HepG2 (cell line): ENCODE results near the gene NDUFS2. TPM values are rescaled to one million over a fixed set of nuclear protein-coding genes. Genes with fewer than 3 reads are reported as not detected.

Experiments
- BRD4 ChIP-seq: sonication (generic); formaldehyde crosslinking; IDR thresholded peaks from 2 replicates; pipeline ENCODE4 v1.4.0; 2020; ENCODE audit warnings: missing genetic modification reagents
- EHMT2 ChIP-seq: fragments of 200-600 bp; sonication (generic); IDR thresholded peaks from 2 replicates; pipeline ENCODE4 v1.7.0; 2017; ENCODE audit warnings: antibody characterized with exemption, low read depth, low read length, borderline replicate concordance
- FLYWCH1 ChIP-seq: sonication (generic); formaldehyde crosslinking; IDR thresholded peaks from 2 replicates; pipeline ENCODE4 v1.8.1; 2023; ENCODE audit warnings: mild to moderate bottlenecking, missing genetic modification reagents
- GABPA ChIP-seq, 2 experiments: IDR thresholded peaks; 2 replicates each; pipeline ENCODE4 v1.6.1; 2011 to 2016; ENCODE audit warnings: low read depth in 2 of 2, low read length in 1 of 2, missing biosample characterization in 1 of 2, missing genetic modification characterization in 1 of 2
- HIVEP1 ChIP-seq: sonication (generic); formaldehyde crosslinking; IDR thresholded peaks from 2 replicates; pipeline ENCODE4 v1.4.0; 2020; ENCODE audit warnings: mild to moderate bottlenecking, missing genetic modification reagents
- HNF4G ChIP-seq, 2 experiments: sonication (generic) in 1 of 2; formaldehyde crosslinking in 1 of 2; IDR thresholded peaks; 2 replicates each; pipeline versions ENCODE4 v1.4.0 to v1.6.1; 2011 to 2020; ENCODE audit warnings: borderline replicate concordance in 2 of 2, low read depth in 2 of 2, mild to moderate bottlenecking in 2 of 2, low read length in 1 of 2, missing genetic modification reagents in 1 of 2, moderate library complexity in 1 of 2
- MATR3 ChIP-seq: sonication (generic); formaldehyde crosslinking; IDR thresholded peaks from 2 replicates; pipeline ENCODE4 v1.4.0; 2020; ENCODE audit warnings: missing genetic modification reagents
- MAZ ChIP-seq, 2 experiments: sonication (generic) in 1 of 2; formaldehyde crosslinking in 1 of 2; IDR thresholded peaks; 2 replicates each; pipeline versions ENCODE4 v1.5.0 to v1.6.1; 2012 to 2020; ENCODE audit warnings: low read depth in 2 of 2, mild to moderate bottlenecking in 2 of 2, borderline replicate concordance in 1 of 2, improper control_type of control experiment in 1 of 2, low read length in 1 of 2, missing genetic modification reagents in 1 of 2, moderate library complexity in 1 of 2
- NFE2L1 ChIP-seq: sonication (generic); formaldehyde crosslinking; IDR thresholded peaks from 2 replicates; pipeline ENCODE4 v1.4.0; 2020; ENCODE audit warnings: missing genetic modification reagents, mild to moderate bottlenecking, borderline replicate concordance
- NKX3-1 ChIP-seq: sonication (generic); formaldehyde crosslinking; IDR thresholded peaks from 2 replicates; pipeline ENCODE4 v1.5.0; 2020; ENCODE audit warnings: missing genetic modification reagents
- ONECUT2 ChIP-seq: sonication (generic); formaldehyde crosslinking; IDR thresholded peaks from 2 replicates; pipeline ENCODE4 v1.4.0; 2020; ENCODE audit warnings: missing genetic modification reagents
- PAF1 ChIP-seq: IDR thresholded peaks from 2 replicates; pipeline ENCODE4 v1.6.1; 2016; ENCODE audit warnings: missing genetic modification reagents, missing compliant biosample characterization
- RFXANK ChIP-seq: IDR thresholded peaks from 2 replicates; pipeline ENCODE4 v1.6.1; 2016
- SALL2 ChIP-seq: sonication (generic); formaldehyde crosslinking; IDR thresholded peaks from 2 replicates; pipeline ENCODE4 v1.8.1; 2023; ENCODE audit warnings: mild to moderate bottlenecking, missing genetic modification reagents, inconsistent platforms
- SKI ChIP-seq: fragments of 450-650 bp; IDR thresholded peaks from one replicate; pipeline ENCODE4 v1.6.1; 2018; ENCODE audit warnings: mild to moderate bottlenecking; ENCODE audit not compliant: partially characterized antibody
- STAT5B ChIP-seq: sonication (generic); formaldehyde crosslinking; IDR thresholded peaks from 2 replicates; pipeline ENCODE4 v1.4.0; 2020; ENCODE audit warnings: missing genetic modification reagents
- TP53 ChIP-seq: sonication (generic); formaldehyde crosslinking; conservative IDR thresholded peaks from 2 replicates; pipeline ENCODE4 v1.4.0; 2020; ENCODE audit warnings: missing genetic modification reagents
- ZNF30 ChIP-seq: sonication (generic); formaldehyde crosslinking; IDR thresholded peaks from 2 replicates; pipeline ENCODE4 v1.5.0; 2020; ENCODE audit warnings: mild to moderate bottlenecking, missing genetic modification reagents
- ZNF350 ChIP-seq: sonication (generic); formaldehyde crosslinking; IDR thresholded peaks from 2 replicates; pipeline ENCODE4 v1.4.0; 2020; ENCODE audit warnings: mild to moderate bottlenecking, low read depth, missing genetic modification reagents, borderline replicate concordance
- ZNF383 ChIP-seq: sonication (generic); formaldehyde crosslinking; IDR thresholded peaks from 2 replicates; pipeline ENCODE4 v1.4.0; 2020; ENCODE audit warnings: missing genetic modification reagents, mild to moderate bottlenecking, borderline replicate concordance
- ZNF431 ChIP-seq: sonication (generic); formaldehyde crosslinking; IDR thresholded peaks from 2 replicates; pipeline ENCODE4 v1.9.0; 2022; ENCODE audit warnings: missing genetic modification reagents, low read depth, mild to moderate bottlenecking, borderline replicate concordance
- ZNF724P ChIP-seq: sonication (generic); formaldehyde crosslinking; IDR thresholded peaks from 2 replicates; pipeline ENCODE4 v1.8.0; 2022; ENCODE audit warnings: missing genetic modification reagents, borderline replicate concordance
- ZNF737 ChIP-seq: sonication (generic); formaldehyde crosslinking; IDR thresholded peaks from 2 replicates; pipeline ENCODE4 v1.5.0; 2020; ENCODE audit warnings: missing genetic modification reagents, mild to moderate bottlenecking, borderline replicate concordance
- polyA plus RNA-seq, 8 experiments: library from polyadenylated mRNA; depleted of rRNA in 3 of 8; stranded (reverse) in 7 of 8; unstranded in 1 of 8; fragments of >200 nt; fragmentation: Illumina TruSeq in 4 of 8; extraction: Trizol in 4 of 8; gene quantifications; 2 replicates each; pipeline versions ENCODE4 v1.2.1 to v1.2.3, GENCODE V29; 2011 to 2016; ENCODE audit warnings: low read depth in 4 of 8, missing spikeins in 1 of 8, mixed read lengths in 1 of 8; ENCODE audit not compliant: insufficient read depth in 1 of 8
- total RNA-seq, 5 experiments: library from RNA; depleted of rRNA; stranded (reverse); fragments of >200 nt; fragmentation: Illumina TruSeq; extraction: Trizol; gene quantifications; 2 replicates each; pipeline ENCODE4 v1.2.3, GENCODE V29; 2016; ENCODE audit warnings: low read depth in 1 of 5
- TF ChIP-seq, protein P1 (sequence below), 2 experiments: sonication (generic) in 1 of 2; formaldehyde crosslinking in 1 of 2; IDR thresholded peaks; 2 replicates each; pipeline versions ENCODE4 v1.6.1 to v1.9.0; 2014 to 2022; ENCODE audit warnings: antibody characterized with exemption in 1 of 2, borderline replicate concordance in 1 of 2, inconsistent platforms in 1 of 2, low read depth in 1 of 2, missing genetic modification reagents in 1 of 2

The NDUFS2 gene
- total and polyA plus RNA-seq, 2 of the 13 experiments (the other 11 are each of a cell fraction or from before 2014, with no cell fraction given) = 89.9 to 118 TPM

DNA sequence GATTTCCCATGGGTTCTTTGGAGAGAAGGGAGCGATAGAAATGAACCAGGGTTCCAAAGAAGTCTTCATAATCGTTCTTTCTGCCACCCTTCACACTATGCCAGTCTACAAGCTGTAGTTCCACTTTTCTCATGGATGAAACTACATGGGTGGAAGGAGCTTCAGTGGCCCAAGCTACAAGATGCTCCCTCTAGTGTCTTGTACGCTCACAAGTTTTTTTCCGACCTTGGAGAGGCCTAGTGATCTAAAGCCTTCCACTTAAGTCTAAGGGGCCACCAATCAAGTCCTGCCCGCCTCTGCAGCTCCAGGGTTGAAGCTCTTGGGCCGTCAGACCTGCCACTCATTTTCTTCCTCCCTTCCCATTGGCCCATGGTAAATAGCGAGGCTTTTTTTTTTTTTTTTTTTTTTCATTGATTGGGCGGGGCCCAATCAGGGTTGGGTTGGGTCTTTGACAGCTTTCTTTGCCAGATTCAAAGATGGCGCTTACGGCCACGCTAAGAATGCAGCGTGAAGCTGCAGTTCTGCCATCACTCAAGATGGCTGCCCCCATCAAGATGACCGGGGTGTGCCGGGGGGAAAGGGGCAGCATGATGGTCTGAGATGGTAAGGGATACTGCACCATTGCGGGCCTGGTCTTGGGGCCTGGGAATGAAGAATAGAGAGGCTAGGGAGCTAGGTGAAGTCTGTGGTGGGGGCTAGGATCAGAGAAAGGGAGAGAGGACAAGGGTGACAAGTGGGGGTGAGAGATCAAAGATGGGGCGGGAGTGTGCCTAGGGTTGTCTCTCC, 23.6 kb downstream of the NDUFS2 start, which contains the start of gene TOMM40L (continued):
- TF ChIP-seq, protein P1, sequence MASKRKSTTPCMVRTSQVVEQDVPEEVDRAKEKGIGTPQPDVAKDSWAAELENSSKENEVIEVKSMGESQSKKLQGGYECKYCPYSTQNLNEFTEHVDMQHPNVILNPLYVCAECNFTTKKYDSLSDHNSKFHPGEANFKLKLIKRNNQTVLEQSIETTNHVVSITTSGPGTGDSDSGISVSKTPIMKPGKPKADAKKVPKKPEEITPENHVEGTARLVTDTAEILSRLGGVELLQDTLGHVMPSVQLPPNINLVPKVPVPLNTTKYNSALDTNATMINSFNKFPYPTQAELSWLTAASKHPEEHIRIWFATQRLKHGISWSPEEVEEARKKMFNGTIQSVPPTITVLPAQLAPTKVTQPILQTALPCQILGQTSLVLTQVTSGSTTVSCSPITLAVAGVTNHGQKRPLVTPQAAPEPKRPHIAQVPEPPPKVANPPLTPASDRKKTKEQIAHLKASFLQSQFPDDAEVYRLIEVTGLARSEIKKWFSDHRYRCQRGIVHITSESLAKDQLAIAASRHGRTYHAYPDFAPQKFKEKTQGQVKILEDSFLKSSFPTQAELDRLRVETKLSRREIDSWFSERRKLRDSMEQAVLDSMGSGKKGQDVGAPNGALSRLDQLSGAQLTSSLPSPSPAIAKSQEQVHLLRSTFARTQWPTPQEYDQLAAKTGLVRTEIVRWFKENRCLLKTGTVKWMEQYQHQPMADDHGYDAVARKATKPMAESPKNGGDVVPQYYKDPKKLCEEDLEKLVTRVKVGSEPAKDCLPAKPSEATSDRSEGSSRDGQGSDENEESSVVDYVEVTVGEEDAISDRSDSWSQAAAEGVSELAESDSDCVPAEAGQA (IDR thresholded peaks at IDR 0.05; ENCODE audit: low read depth) = peak; percentile 73; the same call in 1 of the 2 replicates
- TF ChIP-seq, protein P1 (CRISPR knock-in tag; IDR thresholded peaks at IDR 0.05; ENCODE audit: borderline replicate concordance) = no peak
- TF ChIP-seq EHMT2 = peak; percentile 29; the same call in 1 of the 2 replicates
- TF ChIP-seq ZNF737 (CRISPR knock-in tag) = no peak
- no peak for TF ChIP-seq MATR3
- no peak for TF ChIP-seq STAT5B (CRISPR knock-in tag)
- TF ChIP-seq ZNF350 (CRISPR knock-in tag) = peak; percentile 34
- no peak for TF ChIP-seq ZNF30 (CRISPR knock-in tag)
- peak; percentile 15; the same call in 1 of the 2 replicates for TF ChIP-seq SALL2 (CRISPR knock-in tag)
- no peak for TF ChIP-seq TP53 (CRISPR knock-in tag)
- no peak for TF ChIP-seq ZNF383 (CRISPR knock-in tag)
- no peak for TF ChIP-seq RFXANK (CRISPR knock-in tag)
- no peak for TF ChIP-seq HNF4G (IDR thresholded peaks at IDR 0.05; ENCODE audit: borderline replicate concordance, low read depth, low read length)
- no peak for TF ChIP-seq HNF4G (CRISPR knock-in tag; IDR thresholded peaks at IDR 0.05; ENCODE audit: borderline replicate concordance, low read depth)
- TF ChIP-seq PAF1 (CRISPR knock-in tag) = no peak
- 0 out of 2 replicates have a peak, but pooled peaks have one; percentile 24 for TF ChIP-seq MAZ (IDR thresholded peaks at IDR 0.05; ENCODE audit: borderline replicate concordance, low read depth, low read length)
- peak; percentile 59; the same call in 1 of the 2 replicates for TF ChIP-seq MAZ (CRISPR knock-in tag; IDR thresholded peaks at IDR 0.05; ENCODE audit: low read depth)
- TF ChIP-seq ZNF724P (CRISPR knock-in tag) = no peak
- TF ChIP-seq ZNF431 (CRISPR knock-in tag) = no peak
- TF ChIP-seq FLYWCH1 = no peak
- no peak for TF ChIP-seq GABPA (IDR thresholded peaks at IDR 0.05; ENCODE audit: low read depth, low read length)
- no peak for TF ChIP-seq GABPA (CRISPR knock-in tag; IDR thresholded peaks at IDR 0.05; ENCODE audit: low read depth)
- TF ChIP-seq BRD4 (CRISPR knock-in tag) = peak; percentile 70
- no peak; the same call in 1 of the 2 replicates for TF ChIP-seq ONECUT2 (CRISPR knock-in tag)
- TF ChIP-seq HIVEP1 (CRISPR knock-in tag) = no peak
- no peak for TF ChIP-seq NKX3-1 (CRISPR knock-in tag)
- TF ChIP-seq NFE2L1 (CRISPR knock-in tag) = no peak
- no peak for TF ChIP-seq SKI
